Body of pancreas (tissue), 4 donors: ENCODE results near the gene ZDHHC16. TPM values are rescaled to one million over a fixed set of nuclear protein-coding genes. Genes with fewer than 3 reads are reported as not detected.
"Not testable (repeated sequence)": the region's sequence is repeated elsewhere in the genome, so short reads cannot be mapped to it uniquely, and the experiment has no call there.

Source experiments
- ATAC-seq: fragments of 150-250 bp; one replicate; pipeline ENCODE4 v1.9.1; 2016
- DNase-seq, 4 donors: peaks; one replicate each; pipeline ENCODE4 v3.0.0-alpha.2; 2019
- H3K27ac ChIP-seq, 4 donors: fragments of 200-600 bp; sonication (generic); 1 replicate in 3 of 4; 2 replicates in 1 of 4; pipeline versions ENCODE4 v1.5.1 to v1.6.1; 2016 to 2019; ENCODE audit warnings: mild to moderate bottlenecking in 1 of 4, mixed read lengths in 1 of 4, moderate library complexity in 1 of 4
- H3K27me3 ChIP-seq, 2 donors: fragments of 200-600 bp; sonication (generic); one replicate each; pipeline ENCODE4 v1.6.0; 2016; ENCODE audit warnings: mild to moderate bottlenecking in 1 of 2
- H3K36me3 ChIP-seq, 2 donors: fragments of 200-600 bp; sonication (generic); replicated peaks in 1 of 2; 2 replicates each; pipeline ENCODE4 v1.5.1; 2016; ENCODE audit warnings: low read depth in 2 of 2; ENCODE audit not compliant: insufficient read depth in 1 of 2
- H3K4me1 ChIP-seq: fragments of 200-600 bp; sonication (generic); one replicate; pipeline ENCODE4 v1.6.0; 2016
- H3K4me3 ChIP-seq, 2 donors: fragments of 200-600 bp; sonication (generic); 1 replicate in 1 of 2; 2 replicates in 1 of 2; pipeline ENCODE4 v1.5.1; 2016 to 2019
- H3K9me3 ChIP-seq, 3 donors: fragments of 200-600 bp; sonication (generic); 1 replicate in 2 of 3; 2 replicates in 1 of 3; pipeline ENCODE4 v1.5.1; 2016
- CTCF ChIP-seq, 7 experiments: fragments of 450-650 bp in 4 of 7; fragments of 200-600 bp in 3 of 7; sonication (generic) in 3 of 7; IDR thresholded peaks; one replicate each; pipeline ENCODE4 v1.5.1; 2016 to 2019; ENCODE audit warnings: antibody characterized with exemption in 7 of 7
- POLR2A ChIP-seq, 3 donors: fragments of 450-650 bp; IDR thresholded peaks; one replicate each; pipeline ENCODE4 v1.6.1; 2016; ENCODE audit warnings: antibody characterized with exemption in 3 of 3, mild to moderate bottlenecking in 2 of 3
- WGBS, 2 donors: methylation state at CpG; one replicate each; pipeline ENCODE4 v1.1.5; 2017; 5-methylcytosine and 5-hydroxymethylcytosine counted together
- intact Hi-C: fragments of 100-400 bp; cut with DNase I; formaldehyde crosslinking; loops from one replicate; pipeline ENCODE4 v1.15.1; 2023
- total RNA-seq, 2 donors: library from RNA; depleted of rRNA; stranded (reverse); fragments of >200 nt; gene quantifications; one replicate each; pipeline ENCODE4 v1.1.0, GENCODE V29; 2016

The ZDHHC16 gene
- total RNA-seq, 2 donors from 2014 or later = 17.5 to 18.2 TPM

GRCh38 chr10:97408496-97408992 lies 37.4 kb upstream of the ZDHHC16 start:
- 53 to 100% methylated on average over 1 to 10 of the region's 10 CpGs for WGBS, 2 donors
- TF ChIP-seq CTCF (IDR thresholded peaks at IDR 0.05) (no peak), POLR2A (IDR thresholded peaks at IDR 0.05) (no peak)
- ATAC-seq (no peak), DNase-seq (peak in 1 of 4 donors; percentile 20)
- peaks cover 5% of the 10 kb centered on the region for H3K4me1 ChIP-seq
- peak overlapping the region in 1 of 4 donors; percentile 4 for H3K27ac ChIP-seq
- no peaks in the 10 kb centered on the region for H3K27me3 ChIP-seq
- H3K4me3 ChIP-seq = no peak overlapping the region
- intact Hi-C loops = no loop called here
- H3K9me3 ChIP-seq = no peaks in the 10 kb centered on the region
- no peaks in the 10 kb centered on the region for H3K36me3 ChIP-seq

- TF ChIP-seq POLR2A (IDR thresholded peaks at IDR 0.05) = no peak
- TF ChIP-seq CTCF (IDR thresholded peaks at IDR 0.05) = no peak
- ATAC-seq (no peak), DNase-seq (no peak)
- Histone ChIP-seq H3K9me3 (no peaks in the 10 kb centered on the region), H3K27ac (no peak overlapping the region), H3K4me1 (peaks cover 5% of the 10 kb centered on the region), H3K27me3 (no peaks in the 10 kb centered on the region), H3K36me3 (no peaks in the 10 kb centered on the region), H3K4me3 (no peak overlapping the region)
- intact Hi-C loops = no loop called here
- WGBS, 2 donors = 55 to 82% methylated on average over 1 to 4 of the region's 4 CpGs
Observed at GRCh38 chr10:97411406-97411805, 34.6 kb upstream of the ZDHHC16 start.

GRCh38 chr10:97412891-97413304 lies 33.1 kb upstream of the ZDHHC16 start:
- ATAC-seq = no peak
- no peak for DNase-seq

GRCh38 chr10:97416565-97416964 lies 29.4 kb upstream of the ZDHHC16 start:
- H3K9me3 ChIP-seq = no peaks in the 10 kb centered on the region
- no peaks in the 10 kb centered on the region for H3K27me3 ChIP-seq
- no peaks in the 10 kb centered on the region for H3K4me1 ChIP-seq
- intact Hi-C loops = no loop called here
- no peaks in the 10 kb centered on the region for H3K36me3 ChIP-seq
- ATAC-seq (no peak), DNase-seq (no peak)
- 62 to 64% methylated on average over 6 of the region's 6 CpGs for WGBS, 2 donors
- H3K27ac ChIP-seq = no peak overlapping the region
- TF ChIP-seq CTCF (IDR thresholded peaks at IDR 0.05) (no peak), POLR2A (IDR thresholded peaks at IDR 0.05) (no peak)
- no peak overlapping the region for H3K4me3 ChIP-seq

More at GRCh38 chr10:97412891-97413304, 33.1 kb upstream of the ZDHHC16 start:
- no peaks in the 10 kb centered on the region for H3K4me1 ChIP-seq
- 78 to 80% methylated on average over 10 of the region's 10 CpGs for WGBS, 2 donors
- no peaks in the 10 kb centered on the region for H3K36me3 ChIP-seq
- intact Hi-C loops = no loop called here
- no peaks in the 10 kb centered on the region for H3K27me3 ChIP-seq
- no peak overlapping the region for H3K4me3 ChIP-seq
- TF ChIP-seq POLR2A (IDR thresholded peaks at IDR 0.05) = no peak
- no peak for TF ChIP-seq CTCF (IDR thresholded peaks at IDR 0.05)
- no peaks in the 10 kb centered on the region for H3K9me3 ChIP-seq
- H3K27ac ChIP-seq = no peak overlapping the region

GRCh38 chr10:97423757-97424098 lies 22.2 kb upstream of the ZDHHC16 start:
- Histone ChIP-seq H3K4me1 (peaks cover 30% of the 10 kb centered on the region), H3K27ac (peak overlapping the region in 1 of 4 donors; percentile 17)
- intact Hi-C loops, H3K4me3 ChIP-seq, ATAC-seq, DNase-seq, H3K36me3 ChIP-seq, H3K27me3 ChIP-seq, H3K9me3 ChIP-seq: not testable (repeated sequence)
- 74 to 83% methylated on average over 8 of the region's 8 CpGs for WGBS, 2 donors
